Loucy (cell line): Measurements from ENCODE around the gene RPS8.

Source experiments
- H2AFZ ChIP-seq: fragments of 200-600 bp; sonication (generic); 2 replicates; pipeline ENCODE4 v1.6.0; 2016; ENCODE audit warnings: antibody characterized with exemption, mild to moderate bottlenecking, low read length, moderate library complexity
- H3F3A ChIP-seq: fragments of 200-600 bp; 2 replicates; pipeline ENCODE4 v1.6.0; 2016; ENCODE audit warnings: antibody characterized with exemption, low read depth, mild to moderate bottlenecking
- H3K27me3 ChIP-seq: fragments of 200-600 bp; sonication (generic); 2 replicates; pipeline ENCODE4 v1.6.1; 2014; ENCODE audit warnings: low read length, mild to moderate bottlenecking; ENCODE audit not compliant: insufficient read depth, poor library complexity, severe bottlenecking
- H3K36me3 ChIP-seq: fragments of 200-600 bp; sonication (generic); 2 replicates; pipeline ENCODE4 v1.6.1; 2016; ENCODE audit warnings: low read length; ENCODE audit not compliant: insufficient read depth
- H3K4me1 ChIP-seq: fragments of 200-600 bp; sonication (generic); 2 replicates; pipeline ENCODE4 v1.5.1; 2014; ENCODE audit warnings: low read length, mild to moderate bottlenecking; ENCODE audit not compliant: insufficient read depth, poor library complexity, severe bottlenecking
- H3K4me2 ChIP-seq: fragments of 200-600 bp; sonication (generic); 2 replicates; pipeline ENCODE4 v1.6.0; 2014; ENCODE audit warnings: antibody characterized with exemption, low read length, low read depth, mild to moderate bottlenecking; ENCODE audit not compliant: poor library complexity, severe bottlenecking
- H3K4me3 ChIP-seq: fragments of 200-600 bp; sonication (generic); 2 replicates; pipeline ENCODE4 v1.5.1; 2014; ENCODE audit warnings: low read length, mild to moderate bottlenecking, mixed read lengths; ENCODE audit not compliant: poor library complexity, severe bottlenecking
- H3K79me2 ChIP-seq: fragments of 200-600 bp; sonication (generic); 2 replicates; pipeline ENCODE4 v1.6.1; 2014; ENCODE audit warnings: low read length; ENCODE audit not compliant: insufficient read depth
- H3K9ac ChIP-seq: fragments of 200-600 bp; sonication (generic); 2 replicates; pipeline ENCODE4 v1.6.0; 2014; ENCODE audit warnings: mild to moderate bottlenecking, low read depth, low read length, moderate library complexity; ENCODE audit not compliant: poor library complexity, severe bottlenecking
- H3K9me2 ChIP-seq: fragments of 200-600 bp; sonication (generic); replicated peaks from 2 replicates; pipeline ENCODE4 v1.6.1; 2016; ENCODE audit warnings: low read depth, low read length, mixed read lengths
- H3K9me3 ChIP-seq: fragments of 200-600 bp; sonication (generic); 2 replicates; pipeline ENCODE4 v1.6.1; 2014; ENCODE audit warnings: mild to moderate bottlenecking, antibody characterized with exemption, low read length, low read depth; ENCODE audit not compliant: insufficient read depth
- H4K20me1 ChIP-seq: fragments of 200-600 bp; sonication (generic); 2 replicates; pipeline ENCODE4 v1.6.0; 2014; ENCODE audit warnings: antibody characterized with exemption, low read length, mild to moderate bottlenecking; ENCODE audit not compliant: insufficient read depth, poor library complexity, severe bottlenecking
- EZH2phosphoT487 ChIP-seq: fragments of 200-600 bp; IDR thresholded peaks from 2 replicates; pipeline ENCODE4 v1.6.1; 2018; ENCODE audit warnings: antibody characterized with exemption, mild to moderate bottlenecking, moderate library complexity, borderline replicate concordance
- TF ChIP-seq, protein P1 (sequence below): fragments of 200-600 bp; sonication (generic); conservative IDR thresholded peaks from 2 replicates; pipeline ENCODE4 v1.5.1; 2014; ENCODE audit warnings: mild to moderate bottlenecking, antibody characterized with exemption, low read length

RPS8 gene

DNA sequence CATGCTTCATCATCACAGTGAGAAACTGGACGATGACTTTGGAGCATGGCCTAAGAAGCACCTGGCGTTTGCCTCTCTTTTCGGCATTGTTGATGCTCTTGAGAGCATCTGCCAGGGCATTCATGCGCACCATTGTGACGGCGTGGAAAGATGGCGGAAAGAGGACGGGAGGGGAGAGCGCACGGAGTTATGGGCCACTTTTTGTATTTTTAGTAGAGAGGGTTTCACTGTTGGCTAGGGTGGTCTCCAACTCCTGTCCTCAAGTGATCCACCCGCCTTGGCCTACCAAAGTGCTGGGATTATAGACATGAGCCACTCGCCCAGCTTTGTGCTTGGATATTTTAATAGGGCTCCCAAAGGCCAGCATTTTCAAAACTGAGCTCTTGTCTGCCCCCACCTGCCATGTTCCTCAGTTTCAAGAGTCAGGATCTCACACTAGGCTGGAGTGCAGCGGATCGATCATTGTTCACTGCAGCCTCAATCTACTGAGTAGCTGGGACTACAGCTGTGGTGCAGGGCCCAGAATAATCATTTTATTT, 5.3 kb downstream of the RPS8 start:
- no peak overlapping the region for H2AFZ ChIP-seq
- H3K9me2 ChIP-seq: no peaks in the 10 kb centered on the region
- no peaks in the 10 kb centered on the region for H3K9me3 ChIP-seq
- TF ChIP-seq EZH2phosphoT487: no peak
- TF ChIP-seq, protein P1, sequence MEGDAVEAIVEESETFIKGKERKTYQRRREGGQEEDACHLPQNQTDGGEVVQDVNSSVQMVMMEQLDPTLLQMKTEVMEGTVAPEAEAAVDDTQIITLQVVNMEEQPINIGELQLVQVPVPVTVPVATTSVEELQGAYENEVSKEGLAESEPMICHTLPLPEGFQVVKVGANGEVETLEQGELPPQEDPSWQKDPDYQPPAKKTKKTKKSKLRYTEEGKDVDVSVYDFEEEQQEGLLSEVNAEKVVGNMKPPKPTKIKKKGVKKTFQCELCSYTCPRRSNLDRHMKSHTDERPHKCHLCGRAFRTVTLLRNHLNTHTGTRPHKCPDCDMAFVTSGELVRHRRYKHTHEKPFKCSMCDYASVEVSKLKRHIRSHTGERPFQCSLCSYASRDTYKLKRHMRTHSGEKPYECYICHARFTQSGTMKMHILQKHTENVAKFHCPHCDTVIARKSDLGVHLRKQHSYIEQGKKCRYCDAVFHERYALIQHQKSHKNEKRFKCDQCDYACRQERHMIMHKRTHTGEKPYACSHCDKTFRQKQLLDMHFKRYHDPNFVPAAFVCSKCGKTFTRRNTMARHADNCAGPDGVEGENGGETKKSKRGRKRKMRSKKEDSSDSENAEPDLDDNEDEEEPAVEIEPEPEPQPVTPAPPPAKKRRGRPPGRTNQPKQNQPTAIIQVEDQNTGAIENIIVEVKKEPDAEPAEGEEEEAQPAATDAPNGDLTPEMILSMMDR: no peak
- peaks cover 7% of the 10 kb centered on the region for H3K27me3 ChIP-seq
- H3K9ac ChIP-seq: no peak overlapping the region
- no peaks in the 10 kb centered on the region for H3F3A ChIP-seq
- H3K36me3 ChIP-seq: peaks cover 50% of the 10 kb centered on the region
- H3K79me2 ChIP-seq: peaks cover 51% of the 10 kb centered on the region
- H4K20me1 ChIP-seq: peaks cover 48% of the 10 kb centered on the region
- H3K4me1 ChIP-seq: peaks cover 22% of the 10 kb centered on the region
- no peak overlapping the region for H3K4me2 ChIP-seq
- H3K4me3 ChIP-seq: no peak overlapping the region

DNA sequence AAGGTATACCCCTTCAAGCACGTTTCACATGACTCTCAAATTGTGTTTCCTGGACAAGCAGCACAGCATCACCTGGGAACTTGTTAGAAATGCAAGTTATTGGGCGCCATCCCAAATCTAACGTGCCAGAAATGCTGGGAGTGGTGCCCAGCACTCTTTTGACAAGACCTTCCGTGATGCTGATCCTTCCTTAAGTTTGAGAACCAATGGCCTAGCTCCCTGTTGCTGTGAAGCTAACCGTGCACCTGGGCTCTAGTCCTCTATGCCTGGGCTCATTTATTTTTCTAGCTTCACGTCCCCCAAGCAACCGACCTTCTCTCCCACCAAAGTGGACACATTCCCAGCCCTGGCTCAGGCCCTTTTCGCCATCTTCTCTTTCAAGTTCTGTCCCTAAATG, 8.4 kb downstream of the RPS8 start:
- no peaks in the 10 kb centered on the region for H3K9me3 ChIP-seq
- no peak overlapping the region for H2AFZ ChIP-seq
- no peaks in the 10 kb centered on the region for H3K27me3 ChIP-seq
- peaks cover 20% of the 10 kb centered on the region for H3K79me2 ChIP-seq
- no peak overlapping the region for H3K4me2 ChIP-seq
- no peaks in the 10 kb centered on the region for H3K9me2 ChIP-seq
- peaks cover 18% of the 10 kb centered on the region for H4K20me1 ChIP-seq
- peaks cover 26% of the 10 kb centered on the region for H3K36me3 ChIP-seq
- H3K4me3 ChIP-seq: no peak overlapping the region
- H3K9ac ChIP-seq: no peak overlapping the region
- TF ChIP-seq, protein P1: no peak
- TF ChIP-seq EZH2phosphoT487: no peak
- H3F3A ChIP-seq: no peaks in the 10 kb centered on the region
- H3K4me1 ChIP-seq: peaks cover 2% of the 10 kb centered on the region

DNA sequence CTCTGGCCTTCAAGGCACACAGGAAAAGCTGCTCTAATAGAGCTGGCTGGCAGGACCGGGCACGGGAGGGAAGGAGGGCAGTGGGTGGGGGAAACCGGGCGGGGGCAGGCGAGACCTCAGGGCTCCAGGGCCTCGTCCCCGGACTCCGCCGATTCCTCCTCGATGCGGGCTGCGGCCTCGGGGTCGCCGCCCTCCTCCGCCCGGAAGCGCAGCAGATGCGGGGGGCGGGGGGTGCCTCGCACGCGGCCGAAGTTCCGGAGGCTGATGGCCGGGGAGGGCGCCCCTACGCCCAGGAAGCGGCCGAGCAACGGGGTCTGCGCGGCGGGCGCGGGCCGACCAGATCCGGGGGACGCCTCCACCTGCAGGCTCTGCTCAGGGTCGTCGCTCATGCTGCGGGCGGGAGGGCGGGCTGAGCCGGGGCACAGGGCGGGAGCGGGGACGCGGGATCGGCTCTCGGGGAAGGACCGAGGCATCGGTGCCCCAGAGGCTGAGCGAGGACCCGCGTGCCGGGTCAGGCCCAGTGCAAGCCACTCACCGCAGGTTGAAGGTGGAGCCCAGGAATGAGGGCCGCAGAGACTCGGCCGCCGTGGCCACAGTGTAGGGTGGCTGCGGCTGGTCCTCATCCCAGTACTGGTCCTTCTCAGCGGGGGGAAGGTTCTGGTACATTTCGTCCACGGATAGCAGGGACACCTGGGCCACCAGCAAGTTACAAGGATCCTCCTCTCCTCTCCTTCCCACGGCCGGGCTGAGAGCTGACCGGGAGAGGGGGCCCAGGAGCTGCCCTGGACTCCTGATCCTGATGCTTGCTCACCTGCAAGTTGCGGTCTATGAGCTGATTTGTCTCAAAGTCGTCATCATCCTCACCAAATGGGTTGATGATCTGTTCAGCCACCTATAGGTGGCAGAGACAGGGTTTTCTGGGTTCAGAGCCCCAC, 9.0 kb downstream of the RPS8 start:
- H3K4me1 ChIP-seq: no peaks in the 10 kb centered on the region
- peaks cover 13% of the 10 kb centered on the region for H4K20me1 ChIP-seq
- H3K79me2 ChIP-seq: peaks cover 13% of the 10 kb centered on the region
- TF ChIP-seq EZH2phosphoT487: no peak
- TF ChIP-seq, protein P1: no peak
- no peak overlapping the region for H3K9ac ChIP-seq
- no peaks in the 10 kb centered on the region for H3K9me3 ChIP-seq
- no peaks in the 10 kb centered on the region for H3K9me2 ChIP-seq
- H3K27me3 ChIP-seq: no peaks in the 10 kb centered on the region
- no peaks in the 10 kb centered on the region for H3F3A ChIP-seq
- H3K36me3 ChIP-seq: peaks cover 21% of the 10 kb centered on the region; the same call in 1 of the 2 replicates
- no peak overlapping the region for H2AFZ ChIP-seq
- H3K4me2 ChIP-seq: no peak overlapping the region
- H3K4me3 ChIP-seq: no peak overlapping the region
